ENCODE data around the gene VAT1L.

Gene VAT1L

DNA sequence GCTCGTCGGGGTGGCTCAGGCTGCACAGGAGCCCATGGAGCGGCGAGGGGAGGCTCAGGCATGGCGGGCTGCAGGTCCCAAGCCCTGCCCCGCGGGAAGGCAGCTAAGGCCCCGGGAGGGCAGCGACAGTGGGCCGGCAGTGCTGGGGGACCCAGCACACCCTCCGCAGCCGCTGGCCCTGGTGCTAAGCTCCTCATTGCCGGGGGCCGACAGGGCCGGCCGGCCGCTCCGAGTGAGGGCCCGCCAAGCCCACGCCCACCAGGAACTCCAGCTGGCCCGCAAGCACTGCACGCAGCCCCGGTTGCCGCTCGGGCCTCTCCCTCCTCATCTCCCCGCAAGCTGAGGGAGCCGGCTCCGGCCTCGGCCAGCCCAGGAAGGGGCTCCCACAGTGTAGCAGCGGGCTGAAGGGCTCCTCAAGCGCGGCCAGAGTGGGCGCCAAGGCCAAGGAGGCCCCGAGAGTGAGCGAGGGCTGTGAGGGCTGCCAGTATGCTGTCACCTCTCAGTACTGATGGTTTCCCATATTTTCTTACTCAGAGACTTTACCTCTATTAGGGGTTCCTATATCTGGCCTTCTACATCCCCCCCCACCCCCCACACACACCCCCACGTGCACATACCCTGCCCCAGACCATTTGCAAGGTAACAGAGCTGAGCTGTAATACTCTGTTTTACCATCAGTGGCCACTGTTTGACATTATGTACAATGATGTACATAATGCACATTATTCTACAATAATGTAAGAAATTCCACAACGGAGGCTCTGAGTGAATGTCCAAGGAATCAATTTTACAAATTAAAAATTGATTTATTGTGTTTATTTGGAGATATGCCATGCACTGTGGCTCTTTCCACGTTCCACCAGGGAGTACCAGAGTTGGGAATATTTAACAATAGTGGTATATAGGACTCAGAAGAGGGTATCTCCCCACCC, 3.7 kb upstream of the VAT1L start:
- no peak for DNase-seq

GRCh38 chr16:77785373-77785764, 3.0 kb upstream of the VAT1L start:
- DNase-seq: no peak

GRCh38 chr16:77786186-77786847, 2.0 kb upstream of the VAT1L start:
- DNase-seq: no peak

- DNase-seq: no peak
Observed at GRCh38 chr16:77787452-77787851, 912 bp upstream of the VAT1L start.

DNA sequence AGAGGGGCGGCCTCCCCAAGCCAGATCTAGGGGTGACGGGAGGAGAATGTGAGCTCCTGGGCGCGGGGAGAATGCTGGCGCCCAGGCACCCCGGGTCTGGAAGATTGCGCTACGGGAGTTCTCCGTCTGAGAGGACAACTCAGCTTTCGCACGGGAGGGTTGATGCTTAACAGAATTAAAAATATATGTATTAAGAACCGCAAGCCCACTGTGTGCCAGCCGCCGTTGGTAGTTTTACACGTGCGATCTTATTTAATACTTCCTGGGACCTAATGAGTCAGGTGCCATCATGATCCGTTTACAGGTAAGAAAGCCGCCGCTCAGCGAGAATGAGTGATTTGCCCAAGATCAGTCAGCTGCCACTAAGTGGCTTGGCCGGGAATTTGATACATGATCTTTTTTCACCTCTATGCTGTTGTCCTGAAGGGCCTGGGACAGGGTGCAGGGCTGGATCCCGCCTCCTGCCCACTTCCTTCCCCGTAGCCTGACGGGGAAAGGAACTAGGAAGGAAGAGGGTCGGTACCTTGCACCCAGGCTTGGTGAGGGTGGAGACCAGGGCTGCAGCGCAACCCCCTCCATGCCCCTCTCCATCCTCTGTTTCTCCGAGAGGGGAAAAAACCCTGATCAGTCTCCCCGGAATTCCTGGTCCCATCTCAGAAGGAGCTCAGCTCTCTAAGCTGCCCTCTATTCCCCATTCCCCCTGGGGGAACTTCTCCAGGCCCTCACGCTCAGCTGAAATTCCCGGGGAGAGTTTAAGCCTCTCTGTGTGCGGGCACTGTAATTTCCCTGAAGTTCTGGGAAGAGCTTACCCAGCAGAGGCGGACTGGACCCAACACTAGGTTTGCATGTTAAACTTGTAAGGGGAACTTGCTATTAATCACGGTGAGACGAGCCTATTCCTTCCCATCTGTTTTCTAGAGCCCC, 983 bp downstream of the VAT1L start:
- DNase-seq: no peak

- DNase-seq: no peak
Observed at GRCh38 chr16:77790009-77790372, 1.6 kb downstream of the VAT1L start.

GRCh38 chr16:77790912-77791311, 2.5 kb downstream of the VAT1L start:
- no peak for DNase-seq

GRCh38 chr16:77793417-77793816, 5.1 kb downstream of the VAT1L start:
- DNase-seq: no peak

DNA sequence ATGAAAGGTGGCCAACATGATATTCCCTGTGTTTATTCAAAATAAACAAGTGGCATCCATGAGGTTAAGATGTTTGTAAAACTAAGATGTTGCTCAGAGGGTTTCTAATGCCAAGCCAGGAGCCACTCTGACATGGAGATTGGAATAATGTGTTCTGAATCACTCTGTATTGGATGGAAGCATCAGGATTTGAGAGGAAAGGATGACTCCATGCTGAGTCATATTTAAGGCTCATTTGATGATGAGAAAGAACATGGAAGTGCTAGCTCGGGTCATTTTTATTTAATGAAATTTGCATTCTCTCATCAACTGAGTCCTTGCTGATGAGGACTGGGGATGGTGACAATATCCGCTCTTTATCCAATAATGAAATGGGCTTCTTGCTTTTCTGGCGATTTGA, 6.2 kb downstream of the VAT1L start:
- DNase-seq: no peak

GRCh38 chr16:77801817-77802216, 13.5 kb downstream of the VAT1L start:
- DNase-seq: no peak

GRCh38 chr16:77805398-77805797, 17.0 kb downstream of the VAT1L start:
- no peak for DNase-seq

DNA sequence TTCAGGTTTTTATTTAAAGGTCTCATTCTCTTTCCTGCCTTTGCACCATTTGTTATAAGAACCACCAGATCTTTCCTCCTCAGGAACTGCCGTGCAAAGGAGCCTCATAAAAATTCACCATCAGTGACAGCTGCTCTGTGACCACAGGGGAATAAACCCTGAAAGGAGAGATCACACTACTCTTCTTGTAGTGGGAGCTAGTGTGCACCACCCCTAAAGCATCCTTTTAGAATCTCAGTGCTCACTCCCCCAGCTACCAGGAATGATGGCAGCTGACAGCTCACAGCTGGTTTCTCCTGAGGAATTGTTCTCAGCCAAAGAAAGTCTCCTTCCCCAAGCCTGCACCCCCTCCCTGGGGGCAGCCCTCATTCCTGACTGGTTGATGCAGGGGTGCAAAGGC, 18.7 kb downstream of the VAT1L start:
- DNase-seq: no peak

- no peak for DNase-seq
Observed at GRCh38 chr16:77812856-77813500, 24.6 kb downstream of the VAT1L start.

GRCh38 chr16:77816293-77816692, 27.9 kb downstream of the VAT1L start:
- no peak for DNase-seq

DNA sequence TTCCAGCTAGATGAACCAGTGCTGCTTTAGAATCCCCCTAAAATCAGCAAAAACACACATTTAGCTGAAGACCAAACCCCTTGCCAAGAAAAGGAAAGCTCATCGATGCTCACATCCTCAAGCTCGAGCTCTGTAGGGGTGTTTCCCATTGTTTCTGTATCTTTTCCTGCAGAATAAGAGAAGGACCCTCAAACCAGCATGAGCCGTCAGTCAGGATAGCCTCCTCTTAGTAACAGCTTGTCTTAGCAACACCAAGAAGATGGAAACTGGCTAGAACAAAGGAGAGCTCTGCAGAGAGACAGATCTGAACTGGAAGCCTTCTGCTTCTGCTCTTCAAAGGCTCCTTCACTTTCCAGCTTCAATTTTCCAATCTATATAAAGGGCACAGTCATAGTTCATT, 32.0 kb downstream of the VAT1L start:
- DNase-seq: no peak

DNA sequence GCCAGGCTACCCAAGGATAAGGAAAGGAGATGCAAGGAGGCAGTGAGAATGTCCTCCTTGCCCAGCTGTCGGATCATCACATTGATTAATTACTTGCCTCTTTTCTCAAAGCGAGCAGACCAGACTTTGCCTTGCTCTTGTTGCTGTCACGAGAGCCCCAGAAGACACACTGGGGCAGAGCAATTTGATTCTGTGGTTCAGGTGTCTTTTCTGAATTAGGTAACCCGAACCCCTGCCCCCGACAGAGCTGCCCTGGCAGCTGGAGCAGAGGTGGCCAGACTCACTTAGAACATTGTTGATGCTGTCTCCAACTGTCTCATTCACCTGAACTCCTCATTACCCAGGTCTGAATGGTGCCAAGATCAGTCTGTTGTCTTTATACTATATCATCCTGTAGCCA, 34.3 kb downstream of the VAT1L start:
- no peak for DNase-seq

- no peak for DNase-seq
Observed at GRCh38 chr16:77823067-77823466, 34.7 kb downstream of the VAT1L start.

DNA sequence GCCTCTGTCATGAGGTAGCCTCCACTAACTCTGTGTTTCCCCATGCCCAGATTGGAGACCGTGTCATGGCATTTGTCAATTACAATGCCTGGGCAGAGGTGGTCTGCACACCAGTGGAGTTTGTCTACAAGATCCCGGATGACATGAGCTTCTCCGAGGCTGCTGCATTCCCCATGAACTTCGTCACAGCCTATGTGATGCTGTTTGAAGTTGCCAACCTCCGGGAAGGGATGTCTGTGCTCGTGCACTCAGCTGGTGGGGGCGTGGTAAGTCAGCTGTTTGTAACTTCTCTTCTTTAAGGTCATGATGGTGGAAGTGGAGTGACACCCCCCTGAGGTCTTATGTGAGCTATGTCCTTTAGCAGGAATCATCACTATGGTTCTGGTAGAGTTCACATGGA, 36.8 kb downstream of the VAT1L start:
- no peak for DNase-seq

DNA sequence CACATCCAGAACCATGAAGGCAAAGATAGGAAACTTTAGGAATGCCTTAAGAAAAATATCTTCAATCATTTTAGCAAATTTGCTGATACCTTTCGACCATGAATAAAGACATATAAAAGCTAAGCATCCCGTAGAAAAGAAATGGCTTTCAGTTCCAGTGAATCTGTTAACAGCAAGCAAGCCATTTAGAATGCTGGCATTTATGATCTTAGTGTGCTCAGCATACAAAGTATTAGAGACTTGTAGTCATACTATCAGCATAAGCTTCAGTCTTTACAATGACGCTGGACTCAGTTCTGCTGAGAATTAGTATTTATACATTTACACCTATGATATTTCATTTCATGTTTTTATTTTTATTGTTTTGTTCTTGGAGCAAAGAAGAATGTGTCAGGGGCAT, 38.7 kb downstream of the VAT1L start:
- no peak for DNase-seq

DNA sequence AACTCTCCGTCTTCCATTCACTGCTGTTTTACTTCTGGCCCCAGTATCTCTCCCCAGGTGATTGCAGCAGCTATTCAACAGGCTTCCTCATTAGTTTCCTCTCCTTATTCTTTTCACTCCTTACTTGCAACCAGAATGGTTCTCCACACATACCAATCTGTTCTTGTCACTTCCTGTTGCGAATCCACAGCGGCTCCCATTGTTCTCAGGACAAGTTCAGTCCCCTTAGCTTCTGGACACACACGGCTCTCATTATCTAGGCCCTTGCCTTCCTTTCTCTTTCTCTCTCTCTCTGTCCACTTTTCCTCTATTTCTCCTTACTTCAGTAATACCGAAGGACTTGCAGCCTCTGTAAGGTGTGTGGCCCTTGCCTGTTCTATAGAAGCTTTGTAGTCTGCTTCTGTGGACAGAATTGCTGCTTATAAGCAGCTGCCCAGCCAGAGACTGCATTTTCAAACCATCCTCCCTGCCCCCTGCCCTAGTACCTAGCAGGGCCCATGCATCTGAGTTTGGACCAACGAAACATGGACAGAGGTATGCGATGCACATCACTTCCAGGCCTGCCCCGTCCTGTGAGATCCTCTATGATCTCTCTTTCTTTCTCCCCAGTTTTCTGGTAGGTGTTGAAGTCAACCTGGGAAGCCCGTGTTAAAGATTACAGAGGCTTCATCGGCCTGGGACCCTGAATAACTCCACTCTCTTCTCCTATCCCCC, 45.7 kb downstream of the VAT1L start:
- no peak for DNase-seq

DNA sequence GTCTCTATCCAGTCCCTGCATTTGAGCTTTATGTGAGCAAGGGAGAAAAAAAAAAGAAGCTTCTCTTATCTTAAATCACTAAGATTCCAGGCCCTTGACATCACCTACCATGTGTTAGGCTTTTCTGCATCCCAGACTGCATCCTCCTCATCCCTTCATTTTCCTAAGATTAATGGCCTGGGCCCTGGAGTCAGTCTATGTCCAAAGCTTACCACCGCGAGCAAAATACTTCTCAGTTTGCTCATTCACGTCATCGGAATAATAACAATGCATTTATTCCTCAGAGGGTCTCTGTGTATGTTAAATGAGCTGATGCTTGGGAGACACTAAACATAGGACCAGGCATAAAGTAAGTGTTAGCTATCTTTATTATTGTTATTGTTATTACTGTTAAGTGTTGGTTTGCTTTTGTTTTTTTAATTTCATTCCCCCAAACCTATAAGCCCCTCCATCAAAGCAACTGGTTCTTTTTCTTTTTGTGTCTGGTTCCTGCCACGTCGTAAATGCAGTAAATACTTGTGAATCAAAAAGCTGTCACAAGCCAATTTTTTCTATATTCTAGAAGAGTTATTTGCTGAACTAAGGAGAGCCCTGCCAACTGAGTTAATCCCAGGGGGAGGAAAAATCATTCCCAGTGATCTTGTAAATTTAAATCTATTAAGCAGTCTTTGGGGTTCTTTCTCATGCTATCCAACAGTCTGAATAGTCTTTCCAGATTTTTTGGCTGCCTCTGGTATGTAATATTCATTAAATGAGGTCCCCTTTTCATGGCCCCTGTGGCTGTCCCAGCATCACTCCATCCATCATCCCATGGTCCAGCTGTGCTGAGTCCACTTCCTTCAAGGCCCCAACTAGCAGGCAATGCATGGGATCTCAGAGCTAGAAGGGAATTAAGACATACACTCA, 46.5 kb downstream of the VAT1L start:
- no peak for DNase-seq
